GM12878 (cell line): ENCODE measurements around the gene PDZK1. TPM values are rescaled to one million over a fixed set of nuclear protein-coding genes. Genes with fewer than 3 reads are reported as not detected.

ENCODE experiments used
- ATAC-seq: fragments of 200-7000 bp; cut with Tn5 transposase; 3 replicates; pipeline ENCODE4 v1.9.1; 2020; ENCODE audit warnings: mild to moderate bottlenecking, moderate library complexity
- BruUV-seq: library from RNA; stranded (reverse); fragments of 400-500 nt; replicated peaks from 2 replicates; lab custom pipeline; 2021; lab: Mats Ljungman, UMichigan
- CTCF ChIA-PET: fragments of 300-600 bp; sonication (Branson Sonifier 250); formaldehyde crosslinking; extraction: SDS; loops from one replicate; lab custom pipeline; 2021; ENCODE audit warnings: inconsistent platforms; lab: Yijun Ruan, JAX
- POLR2A ChIA-PET: fragments of 350-600 bp; formaldehyde crosslinking; extraction: SDS; loops from one replicate; lab custom pipeline; 2021; ENCODE audit warnings: inconsistent platforms; lab: Charles Lee
- RAD21 ChIA-PET: fragments of 300-600 bp; sonication (Branson Sonifier 250); formaldehyde crosslinking; loops from one replicate; lab custom pipeline; 2023; ENCODE audit warnings: antibody characterized with exemption; ENCODE audit not compliant: unreplicated experiment; lab: Charles Lee
- SMC1A ChIA-PET: fragments of 300-600 bp; sonication (Branson Sonifier 250); formaldehyde crosslinking; loops from one replicate; lab custom pipeline; 2023; ENCODE audit not compliant: unreplicated experiment, uncharacterized antibody; lab: Charles Lee
- DNase-seq: peaks from one replicate; pipeline ENCODE4 v3.0.0-alpha.2; 2011; ENCODE audit warnings: low read depth, low spot score
- FAIRE-seq: peaks from 3 replicates; lab custom pipeline; 2011; peaks lifted over from hg19 to GRCh38; lab: Jason Lieb, UNC
- H2AFZ ChIP-seq: 2 replicates; pipeline ENCODE4 v1.6.0; 2011; ENCODE audit warnings: low read depth, low read length, control low read depth; ENCODE audit not compliant: control insufficient read depth
- H3K27ac ChIP-seq: 2 replicates; pipeline ENCODE4 v1.5.1; 2011; ENCODE audit warnings: control low read depth; ENCODE audit not compliant: control insufficient read depth, insufficient read depth
- H3K27me3 ChIP-seq, 2 experiments: replicated peaks in 1 of 2; 2 replicates each; pipeline versions ENCODE4 v1.6.0 to v1.6.1; 2011; ENCODE audit warnings: low read length in 1 of 2; ENCODE audit not compliant: control insufficient read depth in 2 of 2, insufficient read depth in 2 of 2
- H3K36me3 ChIP-seq, 2 experiments: 2 replicates each; pipeline ENCODE4 v1.5.1; 2011; ENCODE audit warnings: low read length in 1 of 2; ENCODE audit not compliant: control insufficient read depth in 2 of 2, insufficient read depth in 2 of 2
- H3K4me1 ChIP-seq: 2 replicates; pipeline ENCODE4 v1.6.1; 2011; ENCODE audit warnings: mild to moderate bottlenecking, low read length, moderate library complexity, mixed read lengths; ENCODE audit not compliant: control insufficient read depth, insufficient read depth
- H3K4me2 ChIP-seq: 2 replicates; pipeline ENCODE4 v1.6.0; 2011; ENCODE audit warnings: control low read depth; ENCODE audit not compliant: control insufficient read depth, insufficient read depth
- H3K4me3 ChIP-seq: fragments of 200-600 bp; sonication (generic); 2 replicates; pipeline ENCODE4 v1.5.1; 2016
- H3K79me2 ChIP-seq: 2 replicates; pipeline ENCODE4 v1.6.0; 2011; ENCODE audit warnings: low read length; ENCODE audit not compliant: control insufficient read depth, insufficient read depth
- H3K9ac ChIP-seq: 2 replicates; pipeline ENCODE4 v1.8.0; 2011; ENCODE audit warnings: low read length, control low read depth, mixed read lengths; ENCODE audit not compliant: control insufficient read depth, insufficient read depth
- H3K9me3 ChIP-seq: replicated peaks from 3 replicates; pipeline ENCODE4 v1.5.1; 2011; ENCODE audit warnings: mild to moderate bottlenecking, low read length; ENCODE audit not compliant: control insufficient read depth, insufficient read depth
- H4K20me1 ChIP-seq: 2 replicates; pipeline ENCODE4 v1.6.0; 2011; ENCODE audit not compliant: control insufficient read depth, insufficient read depth
- BCL3 ChIP-seq: IDR thresholded peaks from 2 replicates; pipeline ENCODE4 v1.6.1; 2011; ENCODE audit warnings: borderline replicate concordance, low read depth, mild to moderate bottlenecking, moderate library complexity, low read length; ENCODE audit not compliant: insufficient read depth, poor library complexity, severe bottlenecking
- BCLAF1 ChIP-seq: fragments of 450-650 bp; IDR thresholded peaks from 2 replicates; pipeline ENCODE4 v1.6.1; 2017; ENCODE audit warnings: antibody characterized with exemption, mild to moderate bottlenecking, moderate library complexity
- BRCA1 ChIP-seq: IDR thresholded peaks from 2 replicates; pipeline ENCODE4 v1.6.1; 2011; ENCODE audit warnings: low read depth, low read length, improper control_type of control experiment
- ETV6 ChIP-seq, 2 experiments: fragments of 450-650 bp in 1 of 2; IDR thresholded peaks in 1 of 2; conservative IDR thresholded peaks in 1 of 2; 2 replicates each; pipeline ENCODE4 v1.6.1; 2014; ENCODE audit warnings: antibody characterized with exemption in 1 of 2, borderline replicate concordance in 1 of 2, low read depth in 1 of 2, mild to moderate bottlenecking in 1 of 2, moderate library complexity in 1 of 2
- IKZF1 ChIP-seq: fragments of 450-650 bp; conservative IDR thresholded peaks from 2 replicates; pipeline ENCODE4 v1.6.1; 2017; ENCODE audit warnings: antibody characterized with exemption, mild to moderate bottlenecking
- MXI1 ChIP-seq: fragments of 150-350 bp; IDR thresholded peaks from 2 replicates; pipeline ENCODE4 v1.6.1; 2011; ENCODE audit warnings: low read depth, mild to moderate bottlenecking, inconsistent platforms, low read length, improper control_type of control experiment
- POU2F2 ChIP-seq: IDR thresholded peaks from 3 replicates; pipeline ENCODE4 v1.6.1; 2011; ENCODE audit warnings: low read depth, mild to moderate bottlenecking, low read length, borderline replicate concordance
- SPI1 ChIP-seq: IDR thresholded peaks from 2 replicates; pipeline ENCODE4 v1.6.1; 2011; ENCODE audit warnings: low read depth, mild to moderate bottlenecking, low read length, moderate library complexity, borderline replicate concordance; ENCODE audit not compliant: insufficient read depth
- ZNF207 ChIP-seq: fragments of 450-650 bp; IDR thresholded peaks from 2 replicates; pipeline ENCODE4 v1.6.1; 2014; ENCODE audit warnings: antibody characterized with exemption, mild to moderate bottlenecking, borderline replicate concordance
- ZZZ3 ChIP-seq: IDR thresholded peaks from 2 replicates; pipeline ENCODE4 v1.6.1; 2011; ENCODE audit warnings: low read depth; ENCODE audit not compliant: control insufficient read depth, insufficient read length
- WGBS: methylation state at CpG from one replicate; pipeline ENCODE4 v1.1.6; 2016; ENCODE audit warnings: low lambda C conversion rate; ENCODE audit not compliant: insufficient replicate concordance, insufficient coverage; ENCODE audit errors: missing lambda C conversion rate; 5-methylcytosine and 5-hydroxymethylcytosine counted together
- in situ Hi-C: fragments of 300-500 bp; cut with MboI; formaldehyde crosslinking; loops from 9 replicates; pipeline ENCODE4 v1.14.3; 2018; ENCODE audit warnings: mixed read lengths
- intact Hi-C: fragments of 100-400 bp; cut with micrococcal nuclease; formaldehyde crosslinking; loops from one replicate; pipeline ENCODE4 v1.14.2; 2022; ENCODE audit not compliant: unreplicated experiment
- polyA plus RNA-seq, 11 experiments: library from polyadenylated mRNA; depleted of rRNA in 4 of 11; unstranded in 6 of 11; stranded (reverse) in 5 of 11; fragments of >200 nt; fragmentation: Nextera tagmentation in 4 of 11; fragmentation: Illumina TruSeq in 1 of 11; extraction: Ambion mirVana in 4 of 11; extraction: Trizol in 1 of 11; gene quantifications; 1 replicate in 1 of 11; 2 replicates in 10 of 11; pipeline versions ENCODE4 v1.2.1 to v1.2.3, GENCODE V29; 2011 to 2016; ENCODE audit warnings: inconsistent platforms in 2 of 11, missing spikeins in 2 of 11, low read depth in 1 of 11
- total RNA-seq, 4 experiments: library from RNA; depleted of rRNA in 3 of 4; stranded (reverse); fragments of >200 nt in 3 of 4; fragmentation: Illumina TruSeq in 1 of 4; extraction: Trizol in 1 of 4; gene quantifications; 2 replicates each; pipeline versions ENCODE4 v1.2.1 to v1.2.3, GENCODE V29; 2013 to 2021

Gene PDZK1
- total and polyA plus RNA-seq, 10 of the 15 experiments (the other 5 are each of a cell fraction or from before 2014, with no cell fraction given), result 0.09 to 5.0 (median 0.31) TPM

- TF ChIP-seq BCL3, result no peak
- TF ChIP-seq ZNF207, result no peak
- no peak for TF ChIP-seq MXI1
- no peak for TF ChIP-seq POU2F2
- TF ChIP-seq BRCA1, result no peak
- no peak for TF ChIP-seq ETV6 (conservative IDR thresholded peaks at IDR 0.05 in 1 of 2, IDR thresholded peaks at IDR 0.05 in 1 of 2; ENCODE audit: borderline replicate concordance in 1 of 2, low read depth in 1 of 2)
- TF ChIP-seq, all 136 proteins: peak for 0
These were observed 10.6 kb downstream of the PDZK1 start (continued) for GRCh38 chr1:145696630-145696960.

- no TSS peak for BruUV-seq
- ChIA-PET RAD21 (no interaction called here), CTCF (interaction anchor here (0.7 kb wide), 1 partner anchor 21 kb away, joined by 3 read pairs; no protein-coding TSS in a partner anchor)
- in situ Hi-C loops, result no loop called here
- H3K4me2 ChIP-seq, result no peak overlapping the region
- 50% methylated on average over 5 of the region's 5 CpGs for WGBS
- TF ChIP-seq IKZF1 (no peak), BCLAF1 (no peak), SPI1 (peak; percentile 13; the same call in 1 of the 2 replicates), ZZZ3 (no peak)
- TF ChIP-seq, all 136 proteins: peak for 1
- Histone ChIP-seq H2AFZ (no peak overlapping the region), H3K79me2 (no peaks in the 10 kb centered on the region), H3K36me3 (no peaks in the 10 kb centered on the region), H3K4me3 (no peak overlapping the region), H3K27ac (no peak overlapping the region), H3K27me3 (no peaks in the 10 kb centered on the region), H3K9me3 (no peaks in the 10 kb centered on the region), H3K4me1 (peaks cover 2% of the 10 kb centered on the region), H4K20me1 (no peaks in the 10 kb centered on the region), H3K9ac (no peak overlapping the region)
- POLR2A ChIA-PET, result no interaction called here
- SMC1A ChIA-PET, result interaction anchor here (1.6 to 1.7 kb wide), 2 partner anchors 13 to 26 kb away, joined by 3 to 4 read pairs; no protein-coding TSS in a partner anchor
- ATAC-seq (no peak), FAIRE-seq (no peak), DNase-seq (no peak)
- intact Hi-C loops, result no loop called here
These were observed 11.1 kb downstream of the PDZK1 start for GRCh38 chr1:145695821-145696629.
